ENCODE data around the gene RPN2.

Gene RPN2

DNA sequence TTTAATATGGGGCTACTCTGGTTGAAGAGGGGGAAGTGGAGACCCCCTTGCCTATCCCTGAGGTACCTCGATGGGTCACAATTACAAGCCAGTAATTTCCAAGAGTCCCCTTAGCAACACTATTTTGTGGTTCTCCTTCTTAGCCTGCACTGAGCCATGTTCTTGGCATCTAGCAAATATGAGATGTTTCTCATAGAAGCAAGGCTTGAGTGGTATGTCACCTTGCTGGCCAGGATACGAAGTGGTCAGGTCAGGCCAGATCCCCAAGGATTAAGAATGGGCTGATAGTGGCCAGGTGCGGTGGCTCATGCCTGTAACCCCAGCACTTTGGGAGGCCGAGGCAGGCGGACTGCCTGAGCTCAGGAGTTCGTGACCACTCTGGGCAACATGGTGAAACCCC, 84.6 kb downstream of the RPN2 start:
- H3K4me1 ChIP-seq (ENCODE audit: control insufficient read depth, insufficient read depth, low read length) = no peaks in the 10 kb centered on the region
- no peaks in the 10 kb centered on the region for H3K27me3 ChIP-seq (ENCODE audit: control insufficient read depth, insufficient read depth, low read length)
- no peak overlapping the region for H3K9ac ChIP-seq (ENCODE audit: low read length)
- no peaks in the 10 kb centered on the region for H3K9me3 ChIP-seq (ENCODE audit: control insufficient read depth, low read length)
- H3K36me3 ChIP-seq (ENCODE audit: control insufficient read depth, insufficient read depth, low read length) = no peaks in the 10 kb centered on the region
- H3K4me3 ChIP-seq (ENCODE audit: low read length) = no peak overlapping the region

DNA sequence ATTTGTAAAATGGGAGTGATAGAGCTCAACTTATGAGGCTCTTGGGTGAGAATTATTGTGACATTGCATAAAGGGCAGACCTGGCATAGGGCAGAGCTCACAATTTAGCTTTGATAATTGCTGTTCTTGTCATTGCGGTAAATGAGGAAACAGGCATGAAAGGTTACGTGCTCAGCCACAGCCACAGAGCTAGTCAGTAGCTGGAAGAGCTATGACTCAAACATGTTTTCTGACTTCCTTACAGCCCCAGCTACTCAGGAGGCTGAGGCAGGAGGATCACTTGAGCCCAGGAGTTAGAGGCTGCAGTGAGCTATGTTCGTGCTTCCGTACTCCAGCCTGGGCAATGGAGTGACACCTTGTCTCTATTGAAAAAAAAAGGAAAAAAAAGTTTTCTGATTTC, 86.0 kb downstream of the RPN2 start:
- Histone ChIP-seq H3K9ac (ENCODE audit: low read length) (no peak overlapping the region), H3K9me3 (ENCODE audit: control insufficient read depth, low read length) (no peaks in the 10 kb centered on the region), H3K36me3 (ENCODE audit: control insufficient read depth, insufficient read depth, low read length) (no peaks in the 10 kb centered on the region)

DNA sequence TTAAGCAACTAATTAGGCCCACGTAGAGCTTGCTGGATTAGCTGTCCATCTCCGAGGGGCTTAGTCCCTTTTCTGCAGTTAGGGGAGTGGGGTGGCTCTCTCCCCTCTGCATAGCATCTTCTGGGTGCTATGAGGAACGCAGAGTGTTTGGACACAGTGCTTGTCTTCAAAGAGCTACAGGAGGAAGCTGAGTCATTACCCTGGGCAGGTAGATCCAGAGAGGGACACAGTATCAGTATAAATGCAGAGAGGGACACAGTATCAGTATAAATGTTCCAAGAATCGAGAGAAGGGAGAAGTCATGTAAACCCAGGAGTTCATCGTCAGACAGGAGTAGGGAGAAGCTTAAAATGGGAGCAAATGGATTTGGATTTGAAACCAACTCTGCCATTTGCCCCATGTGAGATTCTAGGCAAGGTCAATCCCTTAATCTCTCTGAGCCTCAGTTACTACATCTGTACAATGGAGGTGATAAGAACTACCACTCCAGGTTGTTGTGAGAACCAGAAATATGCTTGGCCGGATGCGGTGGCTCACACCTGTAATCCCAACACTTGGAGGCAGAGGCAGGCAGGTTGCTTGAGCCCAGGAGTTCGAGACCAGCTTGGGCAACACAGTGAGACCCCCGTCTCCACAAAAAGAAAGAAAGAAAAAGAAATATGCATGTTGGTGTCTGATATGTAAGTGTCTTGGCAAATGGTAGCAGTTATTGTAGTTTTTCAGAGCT, 88.0 kb downstream of the RPN2 start:
- H3K27me3 ChIP-seq (ENCODE audit: control insufficient read depth, insufficient read depth, low read length) = no peaks in the 10 kb centered on the region
- no peaks in the 10 kb centered on the region for H3K9me3 ChIP-seq (ENCODE audit: control insufficient read depth, low read length)
- no peak overlapping the region for H3K9ac ChIP-seq (ENCODE audit: low read length)
- H3K4me3 ChIP-seq (ENCODE audit: low read length) = no peak overlapping the region
- H3K4me1 ChIP-seq (ENCODE audit: control insufficient read depth, insufficient read depth, low read length) = peaks cover 3% of the 10 kb centered on the region
- H3K36me3 ChIP-seq (ENCODE audit: control insufficient read depth, insufficient read depth, low read length) = no peaks in the 10 kb centered on the region

More for the DNA sequence above, 86.0 kb downstream of the RPN2 start:
- Histone ChIP-seq H3K27me3 (ENCODE audit: control insufficient read depth, insufficient read depth, low read length) (no peaks in the 10 kb centered on the region), H3K4me1 (ENCODE audit: control insufficient read depth, insufficient read depth, low read length) (peaks cover 3% of the 10 kb centered on the region), H3K4me3 (ENCODE audit: low read length) (no peak overlapping the region)

- H3K9me3 ChIP-seq (ENCODE audit: control insufficient read depth, low read length) = no peaks in the 10 kb centered on the region
- H3K27me3 ChIP-seq (ENCODE audit: control insufficient read depth, insufficient read depth, low read length) = no peaks in the 10 kb centered on the region
- H3K4me1 ChIP-seq (ENCODE audit: control insufficient read depth, insufficient read depth, low read length) = peaks cover 3% of the 10 kb centered on the region
- H3K4me3 ChIP-seq (ENCODE audit: low read length) = no peak overlapping the region
- H3K36me3 ChIP-seq (ENCODE audit: control insufficient read depth, insufficient read depth, low read length) = no peaks in the 10 kb centered on the region
- no peak overlapping the region for H3K9ac ChIP-seq (ENCODE audit: low read length)
These were observed 88.7 kb downstream of the RPN2 start for GRCh38 chr20:37267667-37268313.

DNA sequence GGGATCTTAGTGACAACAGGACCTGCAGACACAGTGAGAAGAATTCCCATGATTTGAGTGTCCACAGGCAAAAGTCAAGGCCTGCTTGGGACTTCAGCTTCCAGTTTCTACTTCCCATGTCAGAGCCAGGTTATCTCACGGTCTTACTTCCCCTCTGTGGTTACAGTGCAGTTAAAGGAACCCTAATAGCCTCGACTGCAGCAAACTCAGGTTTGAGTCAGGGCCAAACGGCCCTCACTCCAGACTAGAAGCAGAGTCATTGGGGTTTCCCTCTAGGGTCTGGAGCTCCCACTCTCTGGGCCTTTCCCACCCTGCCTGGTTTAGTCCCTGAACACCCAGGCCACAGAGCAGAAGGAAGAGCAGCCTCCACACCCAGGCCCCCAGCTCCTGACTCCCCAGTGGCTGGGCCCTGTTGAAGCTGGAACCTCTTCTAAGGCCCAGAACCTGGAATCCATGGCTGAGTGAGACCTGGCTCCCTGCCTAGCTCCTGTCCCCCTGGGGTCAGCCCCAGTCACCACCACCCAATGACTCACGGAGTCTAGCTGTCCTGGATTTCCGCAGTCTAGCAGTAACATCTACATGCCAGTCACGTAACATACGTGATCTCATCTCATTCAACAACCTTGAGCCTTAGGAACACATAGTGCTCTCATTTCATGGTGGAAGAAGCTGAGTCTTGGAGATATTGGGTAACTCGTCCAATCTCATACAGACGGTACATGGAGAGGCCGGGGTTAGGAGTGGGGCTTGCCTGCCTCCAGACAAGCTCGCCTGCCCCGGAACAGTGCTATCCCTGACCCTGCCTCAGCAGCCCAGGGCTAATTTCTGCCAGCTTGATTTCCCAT, 91.7 kb downstream of the RPN2 start:
- Histone ChIP-seq H3K36me3 (ENCODE audit: control insufficient read depth, insufficient read depth, low read length) (no peaks in the 10 kb centered on the region), H3K9ac (ENCODE audit: low read length) (no peak overlapping the region), H3K4me1 (ENCODE audit: control insufficient read depth, insufficient read depth, low read length) (peaks cover 3% of the 10 kb centered on the region), H3K9me3 (ENCODE audit: control insufficient read depth, low read length) (no peaks in the 10 kb centered on the region), H3K4me3 (ENCODE audit: low read length) (no peak overlapping the region), H3K27me3 (ENCODE audit: control insufficient read depth, insufficient read depth, low read length) (no peaks in the 10 kb centered on the region)

DNA sequence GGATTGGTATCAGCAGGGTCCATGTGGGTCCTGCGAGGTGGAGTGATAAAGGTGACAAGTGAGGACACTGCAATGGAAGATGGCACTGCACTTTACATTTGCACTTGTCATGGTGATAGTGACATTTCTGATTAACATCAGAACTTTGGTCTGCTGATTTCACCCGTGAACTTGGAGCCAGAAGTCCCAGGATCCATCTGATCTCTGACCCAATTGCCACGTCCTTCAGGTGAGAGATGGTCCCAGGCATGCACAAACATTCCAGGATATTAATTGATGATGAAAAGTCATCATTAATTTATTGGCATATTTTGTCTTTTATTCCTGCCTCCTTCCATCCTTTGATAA, 92.3 kb downstream of the RPN2 start:
- Histone ChIP-seq H3K36me3 (ENCODE audit: control insufficient read depth, insufficient read depth, low read length) (no peaks in the 10 kb centered on the region), H3K27me3 (ENCODE audit: control insufficient read depth, insufficient read depth, low read length) (no peaks in the 10 kb centered on the region), H3K9me3 (ENCODE audit: control insufficient read depth, low read length) (no peaks in the 10 kb centered on the region), H3K4me3 (ENCODE audit: low read length) (no peak overlapping the region), H3K4me1 (ENCODE audit: control insufficient read depth, insufficient read depth, low read length) (peaks cover 3% of the 10 kb centered on the region), H3K9ac (ENCODE audit: low read length) (no peak overlapping the region)

- Histone ChIP-seq H3K4me3 (ENCODE audit: low read length) (no peak overlapping the region), H3K4me1 (ENCODE audit: control insufficient read depth, insufficient read depth, low read length) (peaks cover 9% of the 10 kb centered on the region), H3K27me3 (ENCODE audit: control insufficient read depth, insufficient read depth, low read length) (no peaks in the 10 kb centered on the region), H3K36me3 (ENCODE audit: control insufficient read depth, insufficient read depth, low read length) (no peaks in the 10 kb centered on the region), H3K9me3 (ENCODE audit: control insufficient read depth, low read length) (no peaks in the 10 kb centered on the region), H3K9ac (ENCODE audit: low read length) (no peak overlapping the region)
These were observed 94.9 kb downstream of the RPN2 start for GRCh38 chr20:37273988-37274387.

GRCh38 chr20:37274851-37275524, 95.9 kb downstream of the RPN2 start:
- no peak overlapping the region for H3K9ac ChIP-seq (ENCODE audit: low read length)

GRCh38 chr20:37276494-37277252, 97.5 kb downstream of the RPN2 start:
- H3K4me3 ChIP-seq (ENCODE audit: low read length) = no peak overlapping the region

More at GRCh38 chr20:37274851-37275524, 95.9 kb downstream of the RPN2 start:
- Histone ChIP-seq H3K36me3 (ENCODE audit: control insufficient read depth, insufficient read depth, low read length) (no peaks in the 10 kb centered on the region), H3K9me3 (ENCODE audit: control insufficient read depth, low read length) (no peaks in the 10 kb centered on the region), H3K27me3 (ENCODE audit: control insufficient read depth, insufficient read depth, low read length) (no peaks in the 10 kb centered on the region), H3K4me1 (ENCODE audit: control insufficient read depth, insufficient read depth, low read length) (peaks cover 6% of the 10 kb centered on the region), H3K4me3 (ENCODE audit: low read length) (no peak overlapping the region)

GRCh38 chr20:37277253-37277593, 98.1 kb downstream of the RPN2 start:
- no peak overlapping the region for H3K4me3 ChIP-seq (ENCODE audit: low read length)
- peaks cover 6% of the 10 kb centered on the region for H3K4me1 ChIP-seq (ENCODE audit: control insufficient read depth, insufficient read depth, low read length)
- H3K36me3 ChIP-seq (ENCODE audit: control insufficient read depth, insufficient read depth, low read length) = no peaks in the 10 kb centered on the region
- no peaks in the 10 kb centered on the region for H3K9me3 ChIP-seq (ENCODE audit: control insufficient read depth, low read length)
- no peak overlapping the region for H3K9ac ChIP-seq (ENCODE audit: low read length)
- no peaks in the 10 kb centered on the region for H3K27me3 ChIP-seq (ENCODE audit: control insufficient read depth, insufficient read depth, low read length)

More at GRCh38 chr20:37276494-37277252, 97.5 kb downstream of the RPN2 start:
- Histone ChIP-seq H3K9ac (ENCODE audit: low read length) (no peak overlapping the region), H3K4me1 (ENCODE audit: control insufficient read depth, insufficient read depth, low read length) (peaks cover 6% of the 10 kb centered on the region), H3K36me3 (ENCODE audit: control insufficient read depth, insufficient read depth, low read length) (no peaks in the 10 kb centered on the region), H3K27me3 (ENCODE audit: control insufficient read depth, insufficient read depth, low read length) (no peaks in the 10 kb centered on the region), H3K9me3 (ENCODE audit: control insufficient read depth, low read length) (no peaks in the 10 kb centered on the region)

DNA sequence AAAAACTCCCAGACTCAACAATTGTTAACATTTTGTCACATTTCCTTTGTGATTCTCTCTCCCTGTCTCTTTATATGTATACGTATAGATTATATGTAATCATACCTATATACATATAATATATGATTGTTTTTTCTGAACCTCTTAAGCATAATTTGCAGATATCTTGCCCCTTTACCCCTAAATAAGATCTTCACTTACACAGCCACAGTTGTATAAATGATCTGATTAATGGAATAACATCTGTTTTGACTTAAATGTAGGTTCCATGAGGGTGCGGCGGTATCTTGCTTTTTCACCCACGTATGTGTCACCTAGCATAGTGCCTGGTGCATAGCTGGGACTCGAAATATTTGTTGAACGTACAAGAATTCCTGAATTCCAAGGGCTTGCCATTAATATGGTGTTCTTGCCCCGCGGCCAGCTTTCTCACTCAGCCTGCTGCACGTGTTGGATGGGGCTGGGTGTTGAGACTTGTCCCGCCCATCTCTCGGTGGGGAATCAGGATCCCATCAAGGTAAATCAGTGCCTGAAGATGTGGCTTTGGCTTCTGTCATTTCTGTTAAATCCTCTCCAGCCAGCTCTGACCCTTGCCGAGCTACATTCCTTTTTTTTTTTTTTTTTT, 99.9 kb downstream of the RPN2 start:
- no peak overlapping the region for H3K4me3 ChIP-seq (ENCODE audit: low read length)
- no peaks in the 10 kb centered on the region for H3K36me3 ChIP-seq (ENCODE audit: control insufficient read depth, insufficient read depth, low read length)
- H3K9ac ChIP-seq (ENCODE audit: low read length) = no peak overlapping the region
- no peaks in the 10 kb centered on the region for H3K27me3 ChIP-seq (ENCODE audit: control insufficient read depth, insufficient read depth, low read length)
- no peaks in the 10 kb centered on the region for H3K9me3 ChIP-seq (ENCODE audit: control insufficient read depth, low read length)
- peaks cover 13% of the 10 kb centered on the region for H3K4me1 ChIP-seq (ENCODE audit: control insufficient read depth, insufficient read depth, low read length)
